Astrocyte (in vitro differentiated cells and primary cell): Measurements from ENCODE around the gene CTNS. TPM values are rescaled to one million over a fixed set of nuclear protein-coding genes. Genes with fewer than 3 reads are reported as not detected.
A peak's percentile ranks its signal among the peaks of the same experiment; 100 is the strongest.

Experiments
- DNase-seq: peaks from one replicate; pipeline ENCODE4 v3.0.0-alpha.2; 2010; ENCODE audit warnings: low read depth
- FAIRE-seq: peaks from 2 replicates; lab custom pipeline; 2011; peaks lifted over from hg19 to GRCh38; lab: Jason Lieb, UNC
- H2AFZ ChIP-seq: 2 replicates; pipeline ENCODE4 v1.6.0; 2012; ENCODE audit warnings: low read depth, low read length, inconsistent platforms
- H3K27ac ChIP-seq: 2 replicates; pipeline ENCODE4 v1.5.1; 2011; ENCODE audit warnings: low read depth, low read length, inconsistent platforms
- H3K27me3 ChIP-seq: 2 replicates; pipeline ENCODE4 v1.6.0; 2011; ENCODE audit warnings: low read length, inconsistent platforms; ENCODE audit not compliant: insufficient read depth
- H3K36me3 ChIP-seq: 2 replicates; pipeline ENCODE4 v1.5.1; 2011; ENCODE audit warnings: low read length, inconsistent platforms; ENCODE audit not compliant: insufficient read depth
- H3K4me1 ChIP-seq: 2 replicates; pipeline ENCODE4 v1.5.1; 2011; ENCODE audit warnings: low read length, inconsistent platforms; ENCODE audit not compliant: insufficient read depth
- H3K4me2 ChIP-seq: 2 replicates; pipeline ENCODE4 v1.6.0; 2012; ENCODE audit warnings: low read length, inconsistent platforms
- H3K4me3 ChIP-seq: 2 replicates; pipeline ENCODE4 v1.5.1; 2011; ENCODE audit warnings: low read depth, mild to moderate bottlenecking, low read length, inconsistent platforms; ENCODE audit not compliant: insufficient read depth
- H3K79me2 ChIP-seq: 2 replicates; pipeline ENCODE4 v1.6.0; 2012; ENCODE audit warnings: mild to moderate bottlenecking, low read length, inconsistent platforms; ENCODE audit not compliant: insufficient read depth
- H3K9ac ChIP-seq: 2 replicates; pipeline ENCODE4 v1.6.0; 2012; ENCODE audit warnings: mild to moderate bottlenecking, low read length, inconsistent platforms
- H3K9me3 ChIP-seq: 2 replicates; pipeline ENCODE4 v1.5.1; 2012; ENCODE audit warnings: low read depth, mild to moderate bottlenecking, low read length, inconsistent platforms; ENCODE audit not compliant: insufficient read depth
- H4K20me1 ChIP-seq: 2 replicates; pipeline ENCODE4 v1.6.0; 2012; ENCODE audit warnings: low read length, inconsistent platforms; ENCODE audit not compliant: insufficient read depth
- H3K27ac Mint-ChIP-seq: one replicate; pipeline ENCODE4 v1.8.0; 2021; ENCODE audit warnings: mild to moderate bottlenecking, mixed read lengths; ENCODE audit not compliant: unreplicated experiment
- H3K27me3 Mint-ChIP-seq: one replicate; pipeline ENCODE4 v1.8.0; 2021; ENCODE audit warnings: low read depth, mixed read lengths; ENCODE audit not compliant: unreplicated experiment
- H3K36me3 Mint-ChIP-seq: one replicate; pipeline ENCODE4 v1.8.0; 2021; ENCODE audit warnings: low read depth, mixed read lengths; ENCODE audit not compliant: unreplicated experiment
- H3K4me1 Mint-ChIP-seq: one replicate; pipeline ENCODE4 v1.8.0; 2021; ENCODE audit warnings: low read depth, mixed read lengths; ENCODE audit not compliant: unreplicated experiment
- H3K4me3 Mint-ChIP-seq: one replicate; pipeline ENCODE4 v1.8.0; 2021; ENCODE audit warnings: mild to moderate bottlenecking, moderate library complexity, mixed read lengths; ENCODE audit not compliant: unreplicated experiment
- H3K9me3 Mint-ChIP-seq: one replicate; pipeline ENCODE4 v1.8.0; 2021; ENCODE audit warnings: mild to moderate bottlenecking, mixed read lengths; ENCODE audit not compliant: unreplicated experiment
- CTCF ChIP-seq: IDR thresholded peaks from 2 replicates; pipeline ENCODE4 v1.5.1; 2011; ENCODE audit warnings: low read depth, mild to moderate bottlenecking, inconsistent platforms, low read length, moderate library complexity; ENCODE audit not compliant: insufficient read depth
- EZH2 ChIP-seq: IDR thresholded peaks from 2 replicates; pipeline ENCODE4 v1.6.1; 2012; ENCODE audit warnings: mild to moderate bottlenecking, low read length, inconsistent platforms; ENCODE audit not compliant: insufficient read depth
- total RNA-seq: library from RNA; stranded (reverse); gene quantifications from 2 replicates; pipeline ENCODE4 v1.2.1, GENCODE V29; 2021

The CTNS gene
- total RNA-seq, 1 donor from 2014 or later, result 5.8 TPM

DNA sequence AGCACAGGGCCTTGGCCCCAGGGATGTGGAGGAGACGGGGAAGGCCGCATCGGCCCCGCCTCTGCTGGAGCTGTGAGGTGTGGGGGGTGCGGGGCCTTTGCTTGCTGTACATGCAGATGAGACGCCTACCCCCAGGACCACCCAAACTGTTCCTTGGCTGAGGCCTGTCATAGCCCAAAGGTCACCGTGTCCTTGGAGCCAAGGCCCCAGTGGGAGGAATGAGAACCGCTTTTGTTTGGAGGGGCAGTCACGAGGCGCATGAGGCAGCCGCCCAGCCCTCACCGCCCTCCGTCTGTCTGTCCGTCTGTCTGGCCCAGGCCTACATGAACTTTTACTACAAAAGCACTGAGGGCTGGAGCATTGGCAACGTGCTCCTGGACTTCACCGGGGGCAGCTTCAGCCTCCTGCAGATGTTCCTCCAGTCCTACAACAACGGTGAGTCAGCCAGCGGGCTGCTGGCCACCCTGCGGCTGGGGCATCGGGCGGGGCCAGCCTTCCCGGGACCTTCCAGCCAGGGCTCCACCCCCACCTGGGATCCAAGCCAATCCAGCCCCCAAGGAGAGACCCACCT lies 23.1 kb downstream of the CTNS start:
- Histone ChIP-seq H3K79me2 (peaks cover 17% of the 10 kb centered on the region), H4K20me1 (peaks cover 52% of the 10 kb centered on the region), H3K27ac (peak overlapping the region; percentile 54), H3K4me1 (peaks cover 17% of the 10 kb centered on the region), H2AFZ (no peak overlapping the region), H3K4me3 (no peak overlapping the region), H3K9ac (no peak overlapping the region), H3K4me2 (peak overlapping the region; percentile 54), H3K36me3 (peaks cover 12% of the 10 kb centered on the region), H3K9me3 (no peaks in the 10 kb centered on the region), H3K27me3 (no peaks in the 10 kb centered on the region)
- TF ChIP-seq CTCF (peak; percentile 7), EZH2 (no peak)
- Mint-ChIP-seq H3K27ac (peak overlapping the region; percentile 73), H3K36me3 (peaks cover 3% of the 10 kb centered on the region), H3K4me1 (peaks cover 11% of the 10 kb centered on the region), H3K9me3 (no peaks in the 10 kb centered on the region), H3K27me3 (no peaks in the 10 kb centered on the region), H3K4me3 (no peak overlapping the region)
- DNase-seq, result peak; percentile 82
- no peak for FAIRE-seq

DNA sequence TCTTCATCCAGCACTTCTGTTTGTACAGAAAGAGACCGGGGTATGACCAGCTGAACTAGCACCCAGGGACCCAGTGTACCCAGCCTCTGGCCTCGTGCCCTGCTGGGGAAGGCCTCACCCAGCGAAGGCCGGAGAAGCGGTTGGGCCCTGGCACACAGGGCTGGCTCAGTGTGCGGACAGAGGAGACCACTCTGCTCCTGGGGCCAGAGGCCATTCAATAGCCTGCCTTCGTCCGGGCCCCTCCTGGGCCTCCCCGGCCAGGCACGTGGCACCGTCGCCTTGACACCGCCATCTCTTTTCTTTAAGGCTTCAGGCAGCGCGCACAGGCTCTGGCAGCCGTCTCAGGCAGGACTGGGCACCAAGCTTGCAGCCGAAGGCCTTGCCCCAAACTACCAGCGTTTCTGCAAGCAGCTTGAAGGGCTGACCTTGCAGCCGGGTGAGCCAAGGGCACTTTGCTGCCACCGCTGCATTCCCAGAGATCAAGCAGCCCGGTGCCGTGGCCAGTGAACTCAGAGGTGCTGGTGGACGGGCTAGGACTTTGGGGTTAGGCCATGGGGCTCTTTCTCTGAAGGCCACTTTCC lies 23.8 kb downstream of the CTNS start:
- Histone ChIP-seq H3K27me3 (no peaks in the 10 kb centered on the region), H3K79me2 (peaks cover 25% of the 10 kb centered on the region), H3K4me3 (no peak overlapping the region), H2AFZ (no peak overlapping the region), H4K20me1 (peaks cover 59% of the 10 kb centered on the region), H3K4me1 (peaks cover 17% of the 10 kb centered on the region), H3K27ac (no peak overlapping the region), H3K36me3 (peaks cover 17% of the 10 kb centered on the region), H3K4me2 (peak overlapping the region; percentile 13), H3K9ac (no peak overlapping the region), H3K9me3 (no peaks in the 10 kb centered on the region)
- Mint-ChIP-seq H3K27ac (no peak overlapping the region), H3K4me1 (peaks cover 17% of the 10 kb centered on the region), H3K27me3 (no peaks in the 10 kb centered on the region), H3K36me3 (peaks cover 3% of the 10 kb centered on the region), H3K9me3 (no peaks in the 10 kb centered on the region), H3K4me3 (no peak overlapping the region)
- no peak for FAIRE-seq
- TF ChIP-seq EZH2, result no peak
- TF ChIP-seq CTCF, result no peak
- no peak for DNase-seq
